GM19463 (cell line): ENCODE measurements around the gene OR2C3.
"Not testable (repeated sequence)": the region's sequence is repeated elsewhere in the genome, so short reads cannot be mapped to it uniquely, and the experiment has no call there.

ENCODE experiments used
- ATAC-seq: cut with Tn5 transposase; IDR thresholded peaks from one replicate; pipeline ENCODE4 v1.9.1; 2021; ENCODE audit warnings: mild to moderate bottlenecking, moderate library complexity; ENCODE audit not compliant: unreplicated experiment

OR2C3 gene

GRCh38 chr1:247518613-247518891 lies 17.7 kb downstream of the OR2C3 start:
- no peak for ATAC-seq

- no peak for ATAC-seq
Measured at GRCh38 chr1:247517795-247518612, 18.2 kb downstream of the OR2C3 start.

GRCh38 chr1:247506831-247507230 lies 29.4 kb downstream of the OR2C3 start:
- no peak for ATAC-seq

GRCh38 chr1:247500865-247501264 lies 35.4 kb downstream of the OR2C3 start:
- ATAC-seq, result no peak

GRCh38 chr1:247496581-247497285 lies 39.5 kb downstream of the OR2C3 start:
- no peak for ATAC-seq

- ATAC-seq, result peak; percentile 79
Measured at GRCh38 chr1:247494767-247495166, 41.5 kb downstream of the OR2C3 start.

- no peak for ATAC-seq
Measured at GRCh38 chr1:247493106-247493505, 43.1 kb downstream of the OR2C3 start.

- ATAC-seq, result no peak
Measured at GRCh38 chr1:247491328-247491727, 44.9 kb downstream of the OR2C3 start.

- peak; percentile 84 for ATAC-seq
Measured at GRCh38 chr1:247487057-247487456, 49.2 kb downstream of the OR2C3 start.

GRCh38 chr1:247482747-247483146 lies 53.5 kb downstream of the OR2C3 start:
- no peak for ATAC-seq

- not testable (repeated sequence) for ATAC-seq
Measured at GRCh38 chr1:247476328-247477058, 59.7 kb downstream of the OR2C3 start.

- no peak for ATAC-seq
Measured at GRCh38 chr1:247475793-247476192, 60.4 kb downstream of the OR2C3 start.
